AG08396 (cell line): ENCODE data around the gene SLC1A1.
A peak's percentile ranks its signal among the peaks of the same experiment; 100 is the strongest.
"Not testable (repeated sequence)": the region's sequence is repeated elsewhere in the genome, so short reads cannot be mapped to it uniquely, and the experiment has no call there.

ENCODE experiments used
- DNase-seq: peaks from one replicate; pipeline ENCODE4 v3.0.0; 2012; ENCODE audit warnings: low spot score, mixed read lengths

The SLC1A1 gene

GRCh38 chr9:4541856-4542255 is 51.6 kb downstream of the SLC1A1 start:
- no peak for DNase-seq

DNA sequence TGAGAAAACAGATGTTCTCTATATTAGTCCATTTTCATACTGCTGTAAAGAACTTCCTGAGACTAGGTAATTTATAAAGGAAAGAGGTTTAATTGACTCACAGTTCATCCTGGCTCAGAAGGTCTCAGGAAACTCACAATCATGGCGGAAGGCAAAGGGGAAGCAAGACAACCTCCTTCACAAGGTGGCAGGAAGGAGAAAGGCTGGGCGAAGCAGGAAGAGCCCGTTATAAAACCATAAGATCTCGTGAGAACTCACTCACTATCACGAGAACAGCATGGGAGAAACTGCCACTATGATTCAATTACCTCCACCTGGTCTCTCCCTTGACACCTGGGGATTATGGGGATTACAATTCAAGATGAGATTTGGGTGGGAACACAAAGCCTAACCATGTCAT is 54.4 kb downstream of the SLC1A1 start:
- DNase-seq, result not testable (repeated sequence)

- DNase-seq, result peak; percentile 17
Observed at GRCh38 chr9:4547016-4547415, 56.7 kb downstream of the SLC1A1 start.

- DNase-seq, result no peak
Observed at GRCh38 chr9:4548811-4549725, 58.8 kb downstream of the SLC1A1 start.

DNA sequence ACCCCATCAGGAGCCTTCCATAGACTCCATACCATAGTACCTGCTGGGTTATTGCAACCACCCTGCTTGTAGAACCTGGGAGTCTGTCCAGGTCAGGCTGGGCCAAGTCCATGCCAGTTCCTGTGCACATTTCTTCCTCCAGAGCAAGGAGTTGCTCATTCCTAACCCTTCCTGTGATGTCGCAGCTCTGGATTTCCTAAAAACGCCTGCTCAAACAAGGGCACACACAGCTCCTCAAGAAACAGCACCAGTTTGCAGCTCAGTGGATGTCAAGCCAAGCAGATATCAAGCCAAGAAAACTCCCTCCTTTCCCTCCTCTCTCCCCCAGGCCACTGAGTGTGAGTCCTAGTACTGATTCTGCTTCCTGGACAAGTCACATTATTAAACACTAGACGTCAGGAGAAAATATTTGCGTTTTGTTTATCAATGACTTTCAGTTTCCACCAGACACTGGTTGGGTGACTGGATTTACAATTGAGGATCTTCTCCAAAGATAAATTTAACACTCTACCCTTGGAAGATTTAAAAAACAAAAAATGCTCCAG is 59.6 kb downstream of the SLC1A1 start:
- DNase-seq, result peak; percentile 12

- DNase-seq, result no peak
Observed at GRCh38 chr9:4550777-4551484, 60.7 kb downstream of the SLC1A1 start.

DNA sequence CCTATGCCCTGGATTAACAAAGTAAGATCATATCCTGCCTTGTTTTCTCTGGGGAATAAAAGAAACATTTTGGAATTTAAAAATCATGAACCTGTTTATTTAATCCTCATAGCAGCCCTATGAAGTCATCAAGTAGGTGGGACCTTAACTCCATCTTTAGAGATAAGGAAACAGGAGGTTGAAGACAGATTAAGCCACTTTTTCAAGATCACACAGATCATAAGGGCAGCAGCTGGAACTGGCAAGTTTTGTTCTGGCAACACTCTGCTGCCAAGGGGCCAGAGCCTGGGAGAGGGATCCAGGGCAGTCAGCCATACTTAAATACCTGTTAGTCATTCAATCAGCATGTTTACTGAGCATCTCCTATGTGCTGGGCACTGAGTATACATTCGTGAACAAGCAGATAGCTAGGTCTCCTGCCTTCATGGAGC is 63.7 kb downstream of the SLC1A1 start:
- peak; percentile 8 for DNase-seq

DNA sequence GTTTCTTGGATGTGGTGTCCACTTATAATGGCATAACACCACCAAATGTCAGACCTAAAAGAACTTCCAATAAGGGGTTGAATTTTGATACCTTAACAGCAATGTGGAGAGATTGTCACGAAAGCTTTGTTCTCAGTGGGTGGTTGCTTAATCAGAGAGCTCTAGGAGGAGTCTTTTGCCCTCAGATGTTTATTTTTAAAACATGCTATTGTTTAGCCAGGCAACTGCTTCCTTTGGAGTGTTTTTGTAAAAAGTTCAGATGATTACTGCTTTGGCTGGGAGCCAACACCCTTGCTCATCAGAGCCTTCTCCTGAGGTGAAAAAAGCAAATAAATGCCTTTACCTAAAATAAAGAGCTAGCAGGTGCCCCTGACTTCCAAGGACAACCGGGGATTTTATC is 65.0 kb downstream of the SLC1A1 start:
- DNase-seq, result peak; percentile 8

- no peak for DNase-seq
Observed at GRCh38 chr9:4558371-4558998, 68.2 kb downstream of the SLC1A1 start.

GRCh38 chr9:4559261-4560182 is 69.3 kb downstream of the SLC1A1 start:
- DNase-seq, result no peak

- DNase-seq, result no peak
Observed at GRCh38 chr9:4563105-4563504, 72.8 kb downstream of the SLC1A1 start.

DNA sequence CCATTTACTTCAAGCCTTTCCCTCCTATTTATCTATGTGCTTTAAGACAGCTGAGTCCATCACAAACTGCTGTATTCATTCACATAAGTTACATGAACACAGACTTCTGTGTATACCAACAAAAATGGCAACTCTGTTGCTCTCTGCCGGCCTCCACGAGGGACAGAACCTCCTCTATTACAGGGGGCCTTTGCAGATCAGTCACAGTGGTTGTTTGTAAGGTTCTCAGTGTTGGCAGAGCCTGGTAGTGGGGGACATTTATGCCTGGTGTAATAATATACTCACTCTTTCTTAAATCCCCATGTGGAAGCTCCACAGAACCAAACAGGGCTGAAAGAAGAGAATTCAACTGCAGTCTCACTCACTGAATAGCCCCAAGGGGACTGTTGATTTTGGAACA is 76.5 kb downstream of the SLC1A1 start:
- DNase-seq, result no peak

DNA sequence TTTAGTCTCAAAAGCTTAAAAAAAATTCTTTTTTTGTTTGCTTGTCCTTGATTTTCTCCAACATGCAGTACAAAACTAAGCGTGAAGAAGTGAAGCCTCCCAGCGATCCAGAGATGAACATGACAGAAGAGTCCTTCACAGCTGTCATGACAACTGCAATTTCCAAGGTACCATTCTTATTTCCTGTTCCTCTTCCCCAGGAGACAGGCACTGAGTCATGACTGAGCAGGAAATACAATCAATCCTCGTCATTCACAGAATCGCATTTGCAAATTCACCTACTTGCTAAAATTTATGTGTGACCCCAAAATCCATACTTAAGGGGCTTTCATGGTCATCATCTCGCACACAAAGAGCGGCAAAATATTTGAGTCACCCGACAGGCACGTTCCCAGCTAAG is 77.3 kb downstream of the SLC1A1 start:
- DNase-seq, result no peak

GRCh38 chr9:4569101-4569500 is 78.8 kb downstream of the SLC1A1 start:
- no peak for DNase-seq

DNA sequence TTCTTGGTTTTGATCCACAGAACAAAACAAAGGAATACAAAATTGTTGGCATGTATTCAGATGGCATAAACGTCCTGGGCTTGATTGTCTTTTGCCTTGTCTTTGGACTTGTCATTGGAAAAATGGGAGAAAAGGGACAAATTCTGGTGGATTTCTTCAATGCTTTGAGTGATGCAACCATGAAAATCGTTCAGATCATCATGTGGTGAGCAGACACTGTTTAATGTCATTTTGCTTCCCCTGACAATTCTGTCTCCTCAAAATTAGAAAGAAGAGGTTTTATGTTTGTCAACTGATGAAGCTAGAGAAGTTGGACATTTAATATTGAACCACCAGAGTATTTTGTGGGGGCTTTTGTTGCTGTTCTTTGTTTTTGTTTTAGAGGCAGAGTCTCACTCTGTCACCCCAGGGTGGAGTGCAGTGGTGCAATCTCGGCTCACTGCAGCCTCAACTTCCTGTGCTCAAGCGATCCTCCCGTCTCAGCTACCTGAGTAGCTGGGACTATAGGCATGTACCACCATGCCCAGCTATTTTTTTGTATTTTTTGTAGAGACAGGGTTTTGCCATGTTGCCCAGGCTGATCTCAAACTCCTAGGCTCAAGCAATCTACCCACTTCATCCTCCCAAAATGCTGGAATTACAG is 82.0 kb downstream of the SLC1A1 start:
- DNase-seq, result no peak

DNA sequence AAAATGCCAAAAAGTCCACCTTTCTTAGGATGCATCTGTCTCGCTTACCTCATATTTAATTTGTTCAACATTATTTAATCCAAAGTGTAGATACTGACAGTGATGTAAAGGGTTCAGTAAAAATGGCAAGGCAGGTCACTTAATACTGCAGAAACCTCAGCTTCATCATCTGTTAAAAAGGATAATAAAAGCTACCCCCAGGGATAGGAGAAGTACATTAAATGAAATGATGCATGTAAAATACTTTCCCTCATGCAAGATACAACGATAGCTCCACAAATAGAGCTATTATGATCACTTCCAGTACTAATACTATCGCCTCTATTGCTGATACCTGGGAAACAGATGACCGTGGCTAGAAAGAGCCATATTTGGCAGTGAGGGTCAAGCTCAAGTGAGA is 82.9 kb downstream of the SLC1A1 start:
- no peak for DNase-seq

GRCh38 chr9:4573634-4574389 is 83.5 kb downstream of the SLC1A1 start:
- no peak for DNase-seq

- no peak for DNase-seq
Observed at GRCh38 chr9:4574657-4575243, 84.5 kb downstream of the SLC1A1 start.

- no peak for DNase-seq
Observed at GRCh38 chr9:4575997-4576396, 85.7 kb downstream of the SLC1A1 start.

- DNase-seq, result no peak
Observed at GRCh38 chr9:4576448-4576847, 86.2 kb downstream of the SLC1A1 start.
